Measurements from ENCODE around the gene MUC5AC.

MUC5AC gene

GRCh38 chr11:1224111-1224490 is 66.3 kb downstream of the MUC5AC start:
- H3K27ac ChIP-seq: no peak overlapping the region
- H3K36me3 ChIP-seq (ENCODE audit: insufficient read depth, low read length): no peaks in the 10 kb centered on the region
- no peak overlapping the region for H3K4me3 ChIP-seq
- no peak for TF ChIP-seq POLR2AphosphoS5 (IDR thresholded peaks at IDR 0.05; ENCODE audit: borderline replicate concordance, low read depth, low read length)
- TF ChIP-seq EZH2 (IDR thresholded peaks at IDR 0.05): no peak
- no peak for TF ChIP-seq FOXP2 (optimal IDR thresholded peaks at IDR 0.05; ENCODE audit: control extremely low read depth, extremely low read length, insufficient read depth)
- H3K9ac ChIP-seq (ENCODE audit: insufficient read length): no peak overlapping the region
- no peak for DNase-seq (ENCODE audit: low read depth, low spot score)
- H3K9me3 ChIP-seq (ENCODE audit: low read depth, low read length): no peaks in the 10 kb centered on the region

GRCh38 chr11:1224491-1225385 is 67.0 kb downstream of the MUC5AC start:
- Histone ChIP-seq H3K27ac (no peak overlapping the region), H3K9me3 (ENCODE audit: low read depth, low read length) (no peaks in the 10 kb centered on the region), H3K4me3 (no peak overlapping the region), H3K36me3 (ENCODE audit: insufficient read depth, low read length) (no peaks in the 10 kb centered on the region), H3K9ac (ENCODE audit: insufficient read length) (no peak overlapping the region)
- DNase-seq (ENCODE audit: low read depth, low spot score): no peak
- no peak for TF ChIP-seq EZH2 (IDR thresholded peaks at IDR 0.05)
- TF ChIP-seq FOXP2 (optimal IDR thresholded peaks at IDR 0.05; ENCODE audit: control extremely low read depth, extremely low read length, insufficient read depth): no peak
- TF ChIP-seq POLR2AphosphoS5 (IDR thresholded peaks at IDR 0.05; ENCODE audit: borderline replicate concordance, low read depth, low read length): no peak

GRCh38 chr11:1225386-1226225 is 67.9 kb downstream of the MUC5AC start:
- DNase-seq (ENCODE audit: low read depth, low spot score): no peak
- Histone ChIP-seq H3K36me3 (ENCODE audit: insufficient read depth, low read length) (no peaks in the 10 kb centered on the region), H3K4me3 (no peak overlapping the region), H3K9ac (ENCODE audit: insufficient read length) (no peak overlapping the region), H3K27ac (no peak overlapping the region), H3K9me3 (ENCODE audit: low read depth, low read length) (no peaks in the 10 kb centered on the region)
- no peak for TF ChIP-seq POLR2AphosphoS5 (IDR thresholded peaks at IDR 0.05; ENCODE audit: borderline replicate concordance, low read depth, low read length)
- TF ChIP-seq FOXP2 (optimal IDR thresholded peaks at IDR 0.05; ENCODE audit: control extremely low read depth, extremely low read length, insufficient read depth): no peak
- TF ChIP-seq EZH2 (IDR thresholded peaks at IDR 0.05): no peak

- Histone ChIP-seq H3K9me3 (ENCODE audit: low read depth, low read length) (no peaks in the 10 kb centered on the region), H3K9ac (ENCODE audit: insufficient read length) (no peak overlapping the region), H3K36me3 (ENCODE audit: insufficient read depth, low read length) (no peaks in the 10 kb centered on the region), H3K4me3 (no peak overlapping the region), H3K27ac (no peak overlapping the region)
- no peak for DNase-seq (ENCODE audit: low read depth, low spot score)
- TF ChIP-seq EZH2 (IDR thresholded peaks at IDR 0.05) (no peak), FOXP2 (optimal IDR thresholded peaks at IDR 0.05; ENCODE audit: control extremely low read depth, extremely low read length, insufficient read depth) (no peak), POLR2AphosphoS5 (IDR thresholded peaks at IDR 0.05; ENCODE audit: borderline replicate concordance, low read depth, low read length) (no peak)
Observed at GRCh38 chr11:1226226-1226985, 68.7 kb downstream of the MUC5AC start.

GRCh38 chr11:1226986-1227550 is 69.3 kb downstream of the MUC5AC start:
- DNase-seq (ENCODE audit: low read depth, low spot score): no peak

GRCh38 chr11:1227551-1228100 is 69.9 kb downstream of the MUC5AC start:
- H3K9me3 ChIP-seq (ENCODE audit: low read depth, low read length): no peaks in the 10 kb centered on the region
- H3K36me3 ChIP-seq (ENCODE audit: insufficient read depth, low read length): no peaks in the 10 kb centered on the region
- no peak overlapping the region for H3K27ac ChIP-seq
- no peak overlapping the region for H3K9ac ChIP-seq (ENCODE audit: insufficient read length)
- DNase-seq (ENCODE audit: low read depth, low spot score): no peak
- H3K4me3 ChIP-seq: no peak overlapping the region
- TF ChIP-seq POLR2AphosphoS5 (IDR thresholded peaks at IDR 0.05; ENCODE audit: borderline replicate concordance, low read depth, low read length): no peak

More at GRCh38 chr11:1226986-1227550, 69.3 kb downstream of the MUC5AC start:
- H3K36me3 ChIP-seq (ENCODE audit: insufficient read depth, low read length): no peaks in the 10 kb centered on the region
- TF ChIP-seq FOXP2 (optimal IDR thresholded peaks at IDR 0.05; ENCODE audit: control extremely low read depth, extremely low read length, insufficient read depth) (no peak), EZH2 (IDR thresholded peaks at IDR 0.05) (no peak), POLR2AphosphoS5 (IDR thresholded peaks at IDR 0.05; ENCODE audit: borderline replicate concordance, low read depth, low read length) (no peak)
- H3K9me3 ChIP-seq (ENCODE audit: low read depth, low read length): no peaks in the 10 kb centered on the region
- H3K27ac ChIP-seq: no peak overlapping the region
- H3K9ac ChIP-seq (ENCODE audit: insufficient read length): no peak overlapping the region
- no peak overlapping the region for H3K4me3 ChIP-seq

- Histone ChIP-seq H3K9me3 (ENCODE audit: low read depth, low read length) (no peaks in the 10 kb centered on the region), H3K36me3 (ENCODE audit: insufficient read depth, low read length) (no peaks in the 10 kb centered on the region), H3K4me3 (no peak overlapping the region), H3K9ac (ENCODE audit: insufficient read length) (no peak overlapping the region), H3K27ac (no peak overlapping the region)
- no peak for DNase-seq (ENCODE audit: low read depth, low spot score)
- TF ChIP-seq EZH2 (IDR thresholded peaks at IDR 0.05) (no peak), POLR2AphosphoS5 (IDR thresholded peaks at IDR 0.05; ENCODE audit: borderline replicate concordance, low read depth, low read length) (no peak), FOXP2 (optimal IDR thresholded peaks at IDR 0.05; ENCODE audit: control extremely low read depth, extremely low read length, insufficient read depth) (no peak)
Observed at GRCh38 chr11:1228101-1228821, 70.5 kb downstream of the MUC5AC start.

Measured in SK-N-MC (cell line).